Testis (tissue), 2 donors: ENCODE results near the gene SSRP1.

Experiments
- POLR2A ChIP-seq: fragments of 450-650 bp; IDR thresholded peaks from one replicate; pipeline ENCODE4 v1.6.1; 2017; ENCODE audit warnings: antibody characterized with exemption, mild to moderate bottlenecking, moderate library complexity
- TF ChIP-seq, protein P1 (sequence below), 3 experiments: fragments of 450-650 bp in 2 of 3; fragments of 200-600 bp in 1 of 3; sonication (generic) in 1 of 3; IDR thresholded peaks; one replicate each; pipeline ENCODE4 v1.5.1; 2016 to 2019; ENCODE audit warnings: antibody characterized with exemption in 3 of 3, mild to moderate bottlenecking in 2 of 3, moderate library complexity in 1 of 3

DNA sequence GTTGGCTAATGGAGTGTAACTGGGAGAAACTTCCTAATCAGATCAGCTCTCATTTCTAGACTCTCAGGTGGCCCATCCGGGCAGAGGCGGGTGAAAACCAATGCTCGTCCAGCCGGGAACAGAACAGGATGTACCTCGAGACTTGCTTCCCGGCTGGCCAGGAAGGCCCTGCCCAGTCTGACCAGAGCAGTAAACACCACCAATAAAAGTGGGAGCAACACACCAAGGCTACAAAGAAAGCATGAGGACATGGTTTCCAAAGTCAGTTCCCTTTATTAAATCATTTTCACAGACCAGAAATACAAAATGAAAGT lies 10.0 kb downstream of the SSRP1 start:
- TF ChIP-seq, protein P1, sequence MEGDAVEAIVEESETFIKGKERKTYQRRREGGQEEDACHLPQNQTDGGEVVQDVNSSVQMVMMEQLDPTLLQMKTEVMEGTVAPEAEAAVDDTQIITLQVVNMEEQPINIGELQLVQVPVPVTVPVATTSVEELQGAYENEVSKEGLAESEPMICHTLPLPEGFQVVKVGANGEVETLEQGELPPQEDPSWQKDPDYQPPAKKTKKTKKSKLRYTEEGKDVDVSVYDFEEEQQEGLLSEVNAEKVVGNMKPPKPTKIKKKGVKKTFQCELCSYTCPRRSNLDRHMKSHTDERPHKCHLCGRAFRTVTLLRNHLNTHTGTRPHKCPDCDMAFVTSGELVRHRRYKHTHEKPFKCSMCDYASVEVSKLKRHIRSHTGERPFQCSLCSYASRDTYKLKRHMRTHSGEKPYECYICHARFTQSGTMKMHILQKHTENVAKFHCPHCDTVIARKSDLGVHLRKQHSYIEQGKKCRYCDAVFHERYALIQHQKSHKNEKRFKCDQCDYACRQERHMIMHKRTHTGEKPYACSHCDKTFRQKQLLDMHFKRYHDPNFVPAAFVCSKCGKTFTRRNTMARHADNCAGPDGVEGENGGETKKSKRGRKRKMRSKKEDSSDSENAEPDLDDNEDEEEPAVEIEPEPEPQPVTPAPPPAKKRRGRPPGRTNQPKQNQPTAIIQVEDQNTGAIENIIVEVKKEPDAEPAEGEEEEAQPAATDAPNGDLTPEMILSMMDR (IDR thresholded peaks at IDR 0.05) = no peak
- TF ChIP-seq POLR2A = no peak
